ENCODE measurements around the gene SDK1.

Gene SDK1

GRCh38 chr7:3892157-3892556 lies 591.1 kb downstream of the SDK1 start:
- TF ChIP-seq CTCF (IDR thresholded peaks at IDR 0.05; ENCODE audit: low read depth, low read length, missing control alignments) = no peak
- no peak for DNase-seq (ENCODE audit: extremely low read depth, low read depth)
- no peak overlapping the region for H3K4me3 ChIP-seq (replicated peaks; ENCODE audit: low read depth, low read length)

- no peak overlapping the region for H3K4me3 ChIP-seq (replicated peaks; ENCODE audit: low read depth, low read length)
- DNase-seq (ENCODE audit: extremely low read depth, low read depth) = no peak
- TF ChIP-seq CTCF (IDR thresholded peaks at IDR 0.05; ENCODE audit: low read depth, low read length, missing control alignments) = no peak
Observed at GRCh38 chr7:3892686-3893085, 591.6 kb downstream of the SDK1 start.

- no peak overlapping the region for H3K4me3 ChIP-seq (replicated peaks; ENCODE audit: low read depth, low read length)
- DNase-seq (ENCODE audit: extremely low read depth, low read depth) = no peak
- no peak for TF ChIP-seq CTCF (IDR thresholded peaks at IDR 0.05; ENCODE audit: low read depth, low read length, missing control alignments)
Observed at GRCh38 chr7:3893151-3893788, 592.2 kb downstream of the SDK1 start.

GRCh38 chr7:3893789-3894153 lies 592.7 kb downstream of the SDK1 start:
- H3K4me3 ChIP-seq (replicated peaks; ENCODE audit: low read depth, low read length) = no peak overlapping the region
- no peak for TF ChIP-seq CTCF (IDR thresholded peaks at IDR 0.05; ENCODE audit: low read depth, low read length, missing control alignments)
- DNase-seq (ENCODE audit: extremely low read depth, low read depth) = no peak

- TF ChIP-seq CTCF (IDR thresholded peaks at IDR 0.05; ENCODE audit: low read depth, low read length, missing control alignments) = no peak
- H3K4me3 ChIP-seq (replicated peaks; ENCODE audit: low read depth, low read length) = no peak overlapping the region
- no peak for DNase-seq (ENCODE audit: extremely low read depth, low read depth)
Observed at GRCh38 chr7:3895341-3896116, 594.5 kb downstream of the SDK1 start.

- H3K4me3 ChIP-seq (replicated peaks; ENCODE audit: low read depth, low read length) = no peak overlapping the region
- no peak for TF ChIP-seq CTCF (IDR thresholded peaks at IDR 0.05; ENCODE audit: low read depth, low read length, missing control alignments)
- no peak for DNase-seq (ENCODE audit: extremely low read depth, low read depth)
Observed at GRCh38 chr7:3896169-3896765, 595.2 kb downstream of the SDK1 start.
